Lung (tissue), 12 donors: Measurements from ENCODE around the gene SHROOM4. TPM values are rescaled to one million over a fixed set of nuclear protein-coding genes. Genes with fewer than 3 reads are reported as not detected.

Source experiments
- ATAC-seq: fragments of 200-7000 bp; cut with Tn5 transposase; one replicate; pipeline ENCODE4 v1.9.1; 2020; ENCODE audit warnings: moderate number of reproducible peaks; ENCODE audit not compliant: insufficient read depth, low FRiP score
- DNase-seq, 3 donors: peaks; one replicate each; pipeline ENCODE4 v3.0.0-alpha.2; 2013 to 2017
- H3K27ac ChIP-seq, 2 donors: one replicate each; pipeline ENCODE4 v1.5.1; 2013; ENCODE audit warnings: mild to moderate bottlenecking in 2 of 2, moderate library complexity in 2 of 2, control low read depth in 1 of 2, inconsistent platforms in 1 of 2, low read depth in 1 of 2, low read length in 1 of 2
- H3K27me3 ChIP-seq, 3 donors: one replicate each; pipeline ENCODE4 v1.5.1; 2013; ENCODE audit warnings: low read length in 2 of 3; ENCODE audit not compliant: control insufficient read depth in 3 of 3, insufficient read depth in 3 of 3
- H3K36me3 ChIP-seq, 4 donors: one replicate each; pipeline ENCODE4 v1.5.1; 2013; ENCODE audit warnings: low read length in 4 of 4, mild to moderate bottlenecking in 1 of 4, moderate library complexity in 1 of 4; ENCODE audit not compliant: control insufficient read depth in 4 of 4, insufficient read depth in 4 of 4
- H3K4me1 ChIP-seq, 5 donors: one replicate each; pipeline ENCODE4 v1.5.1; 2013; ENCODE audit warnings: low read length in 5 of 5, mild to moderate bottlenecking in 2 of 5, moderate library complexity in 1 of 5; ENCODE audit not compliant: control insufficient read depth in 5 of 5, insufficient read depth in 5 of 5
- H3K4me3 ChIP-seq: one replicate; pipeline ENCODE4 v1.5.1; 2013; ENCODE audit warnings: mild to moderate bottlenecking, control low read depth, moderate library complexity
- H3K9ac ChIP-seq, 2 donors: one replicate each; pipeline ENCODE4 v1.5.1; 2013; ENCODE audit warnings: low read length in 2 of 2, control low read depth in 1 of 2; ENCODE audit not compliant: insufficient read depth in 1 of 2
- H3K9me3 ChIP-seq, 4 donors: one replicate each; pipeline ENCODE4 v1.5.1; 2013; ENCODE audit warnings: low read length in 3 of 4, mild to moderate bottlenecking in 1 of 4, moderate library complexity in 1 of 4; ENCODE audit not compliant: control insufficient read depth in 4 of 4, insufficient read depth in 3 of 4
- CTCF ChIP-seq: IDR thresholded peaks from 2 replicates; pipeline ENCODE4 v1.5.1; 2012; ENCODE audit warnings: mild to moderate bottlenecking; ENCODE audit errors: control extremely low read depth, extremely low read depth
- WGBS, 2 donors: extraction: QIAGEN DNeasy Blood & Tissue Kit; methylation state at CpG; one replicate each; pipeline ENCODE4 v1.1.7; 2013; 5-methylcytosine and 5-hydroxymethylcytosine counted together
- polyA plus RNA-seq, 2 donors: library from polyadenylated mRNA; stranded (reverse); fragments of 200-250 nt; gene quantifications; one replicate each; pipeline ENCODE4 v1.2.1, GENCODE V29; 2013
- total RNA-seq, 2 donors: library from RNA; depleted of rRNA in 1 of 2; stranded (reverse); fragments of >200 nt in 1 of 2; gene quantifications; one replicate each; pipeline ENCODE4 v1.2.1, GENCODE V29; 2014 to 2021
- donor health status: control.
- donor health status: control.
- donor health status: Bipolar disorder and iron deficiency.
- donor health status: healthy.
- donor health status: DM: yes; HTN: yes; CAD: no.

Gene SHROOM4
- total and polyA plus RNA-seq, 4 donors: 6.8 to 63.3 (median 18.9) TPM

DNA sequence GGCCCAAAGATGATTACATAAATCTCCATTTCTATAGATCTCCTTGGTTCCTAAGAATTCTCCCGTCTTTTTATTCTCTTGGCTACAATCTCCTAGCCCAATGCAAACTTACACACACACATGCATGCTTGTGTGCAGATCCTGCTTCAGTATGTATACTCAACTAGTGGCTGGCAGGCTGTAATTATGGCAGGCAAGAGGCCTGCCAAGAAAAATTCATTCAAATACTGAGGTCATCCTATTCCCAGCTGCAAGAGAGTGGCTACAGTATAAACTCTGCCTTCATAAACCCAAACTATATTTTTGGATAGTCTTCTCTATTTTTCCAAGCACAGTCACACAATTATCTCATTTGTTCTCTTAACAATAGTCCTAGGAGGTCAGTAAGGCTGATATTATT, 95.2 kb downstream of the SHROOM4 start:
- Histone ChIP-seq H3K36me3 (no peaks in the 10 kb centered on the region), H3K9ac (no peak overlapping the region), H3K27ac (no peak overlapping the region), H3K4me3 (no peak overlapping the region), H3K9me3 (no peaks in the 10 kb centered on the region), H3K4me1 (no peaks in the 10 kb centered on the region), H3K27me3 (peaks cover 0 to 16% (median 8%) of the 10 kb centered on the region in 3 donors)
- ATAC-seq (no peak), DNase-seq (peak in 2 of 3 donors; percentile 49 to 52)
- 63 to 94% methylated on average over 1 of the region's 1 CpG for WGBS, 2 donors
- TF ChIP-seq CTCF: no peak

GRCh38 chrX:50716706-50717105, 97.3 kb downstream of the SHROOM4 start:
- ATAC-seq: no peak
- no peak overlapping the region for H3K4me3 ChIP-seq
- TF ChIP-seq CTCF: no peak
- DNase-seq: no peak
- H3K4me1 ChIP-seq: no peaks in the 10 kb centered on the region
- no peak overlapping the region for H3K9ac ChIP-seq
- no peaks in the 10 kb centered on the region for H3K9me3 ChIP-seq
- H3K27me3 ChIP-seq: peaks cover 0 to 19% (median 7%) of the 10 kb centered on the region in 3 donors
- 89 to 99% methylated on average over 4 of the region's 4 CpGs for WGBS, 2 donors
- H3K36me3 ChIP-seq: no peaks in the 10 kb centered on the region
- H3K27ac ChIP-seq: no peak overlapping the region

GRCh38 chrX:50712777-50713176, 101.2 kb downstream of the SHROOM4 start:
- no peak for TF ChIP-seq CTCF

DNA sequence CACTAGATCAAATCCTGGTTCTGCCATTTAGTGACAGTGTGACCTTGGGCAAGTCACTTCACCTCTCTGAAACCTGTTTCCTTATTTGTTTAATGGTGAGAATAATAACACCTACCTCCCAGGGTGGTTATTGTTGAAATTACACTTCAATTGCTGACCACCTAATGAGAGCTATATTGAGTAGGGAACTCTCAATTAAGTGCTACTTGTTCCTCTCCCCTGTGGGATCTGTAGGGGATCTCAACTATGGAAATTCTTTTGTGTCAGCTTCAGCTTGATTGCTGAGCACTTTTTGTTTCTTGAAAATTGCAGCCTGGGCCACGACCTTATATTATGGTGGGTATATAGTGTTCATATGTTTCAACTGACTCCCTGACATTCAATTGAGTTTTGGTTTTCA, 102.1 kb downstream of the SHROOM4 start:
- Histone ChIP-seq H3K4me3 (no peak overlapping the region), H3K27ac (no peak overlapping the region), H3K27me3 (peaks cover 0 to 19% (median 16%) of the 10 kb centered on the region in 3 donors), H3K9me3 (no peaks in the 10 kb centered on the region), H3K9ac (no peak overlapping the region), H3K36me3 (no peaks in the 10 kb centered on the region), H3K4me1 (peaks cover 0 to 13% (median 9%) of the 10 kb centered on the region in 5 donors)
- no peak for TF ChIP-seq CTCF
- WGBS, 2 donors: 33 to 71% methylated on average over 1 of the region's 1 CpG
- no peak for ATAC-seq
- DNase-seq: no peak

More at GRCh38 chrX:50712777-50713176, 101.2 kb downstream of the SHROOM4 start:
- DNase-seq (no peak), ATAC-seq (no peak)
- 66 to 93% methylated on average over 6 of the region's 6 CpGs for WGBS, 2 donors
- Histone ChIP-seq H3K4me1 (peaks cover 0 to 10% (median 4%) of the 10 kb centered on the region in 5 donors), H3K36me3 (no peaks in the 10 kb centered on the region), H3K27me3 (peaks cover 0 to 17% (median 14%) of the 10 kb centered on the region in 3 donors), H3K9ac (no peak overlapping the region), H3K4me3 (no peak overlapping the region), H3K9me3 (no peaks in the 10 kb centered on the region), H3K27ac (no peak overlapping the region)
